Lower leg skin (tissue), 3 donors: Measurements from ENCODE around the gene NF1.

Experiments
- POLR2A ChIP-seq, 2 donors: fragments of 450-650 bp; IDR thresholded peaks; one replicate each; pipeline ENCODE4 v1.6.1; 2016 to 2017; ENCODE audit warnings: antibody characterized with exemption in 2 of 2, mild to moderate bottlenecking in 1 of 2, moderate library complexity in 1 of 2
- TF ChIP-seq, protein P1 (sequence below), 3 donors: fragments of 450-650 bp; IDR thresholded peaks; one replicate each; pipeline ENCODE4 v1.5.1; 2016; ENCODE audit warnings: antibody characterized with exemption in 3 of 3, mild to moderate bottlenecking in 3 of 3, moderate library complexity in 2 of 3

GRCh38 chr17:31216031-31216751 is 121.4 kb downstream of the NF1 start:
- TF ChIP-seq POLR2A (IDR thresholded peaks at IDR 0.05) = no peak
- TF ChIP-seq, protein P1, sequence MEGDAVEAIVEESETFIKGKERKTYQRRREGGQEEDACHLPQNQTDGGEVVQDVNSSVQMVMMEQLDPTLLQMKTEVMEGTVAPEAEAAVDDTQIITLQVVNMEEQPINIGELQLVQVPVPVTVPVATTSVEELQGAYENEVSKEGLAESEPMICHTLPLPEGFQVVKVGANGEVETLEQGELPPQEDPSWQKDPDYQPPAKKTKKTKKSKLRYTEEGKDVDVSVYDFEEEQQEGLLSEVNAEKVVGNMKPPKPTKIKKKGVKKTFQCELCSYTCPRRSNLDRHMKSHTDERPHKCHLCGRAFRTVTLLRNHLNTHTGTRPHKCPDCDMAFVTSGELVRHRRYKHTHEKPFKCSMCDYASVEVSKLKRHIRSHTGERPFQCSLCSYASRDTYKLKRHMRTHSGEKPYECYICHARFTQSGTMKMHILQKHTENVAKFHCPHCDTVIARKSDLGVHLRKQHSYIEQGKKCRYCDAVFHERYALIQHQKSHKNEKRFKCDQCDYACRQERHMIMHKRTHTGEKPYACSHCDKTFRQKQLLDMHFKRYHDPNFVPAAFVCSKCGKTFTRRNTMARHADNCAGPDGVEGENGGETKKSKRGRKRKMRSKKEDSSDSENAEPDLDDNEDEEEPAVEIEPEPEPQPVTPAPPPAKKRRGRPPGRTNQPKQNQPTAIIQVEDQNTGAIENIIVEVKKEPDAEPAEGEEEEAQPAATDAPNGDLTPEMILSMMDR (IDR thresholded peaks at IDR 0.05) = no peak
